K562 (cell line): ENCODE measurements around the gene KCNN3. TPM values are rescaled to one million over a fixed set of nuclear protein-coding genes. Genes with fewer than 3 reads are reported as not detected.

Source experiments
- ATAC-seq: fragments of 200-7000 bp; cut with Tn5 transposase; 3 replicates; pipeline ENCODE4 v1.9.1; 2020; ENCODE audit warnings: moderate library complexity
- BruUV-seq: library from RNA; stranded (reverse); fragments of 400-500 nt; replicated peaks from 2 replicates; lab custom pipeline; 2021; lab: Mats Ljungman, UMichigan
- CTCF ChIA-PET: fragments of 300-600 bp; formaldehyde crosslinking; extraction: SDS; loops from one replicate; lab custom pipeline; 2021; ENCODE audit warnings: low intra/inter-chr PET ratio; lab: Yijun Ruan, JAX
- POLR2A ChIA-PET: fragments of 300-600, 350-650 bp; sonication (Branson Sonifier 250); formaldehyde crosslinking; extraction: SDS; loops from one replicate; lab custom pipeline; 2021; ENCODE audit warnings: antibody characterized with exemption, inconsistent platforms; lab: Yijun Ruan, JAX
- DNase-seq, 4 experiments: peaks; one replicate each; pipeline versions ENCODE4 v3.0.0 to v3.0.0-alpha.2; 2011 to 2018; ENCODE audit warnings: low spot score in 3 of 4, mixed read lengths in 3 of 4; ENCODE audit errors: extremely low read depth in 1 of 4
- FAIRE-seq: peaks from 2 replicates; lab custom pipeline; 2011; peaks lifted over from hg19 to GRCh38; lab: Jason Lieb, UNC
- H2AFZ ChIP-seq: 2 replicates; pipeline ENCODE4 v1.6.0; 2011; ENCODE audit warnings: low read depth, low read length, control low read depth, inconsistent platforms
- H3K27ac ChIP-seq: fragments of 200-600 bp; 3 replicates; pipeline ENCODE4 v1.8.0; 2011; ENCODE audit warnings: low read depth, mild to moderate bottlenecking, control low read depth, inconsistent platforms, low read length, moderate library complexity, mixed read lengths; ENCODE audit errors: extremely low read depth
- H3K27me3 ChIP-seq, 2 experiments: fragments of 300-600 bp in 1 of 2; 2 replicates in 1 of 2; 3 replicates in 1 of 2; pipeline versions ENCODE4 v1.6.0 to v1.8.0; 2011; ENCODE audit warnings: inconsistent platforms in 2 of 2, low read length in 2 of 2, mild to moderate bottlenecking in 1 of 2, mixed read lengths in 1 of 2, moderate library complexity in 1 of 2; ENCODE audit not compliant: control insufficient read depth in 2 of 2, insufficient read depth in 2 of 2
- H3K36me3 ChIP-seq: fragments of 300-600 bp; 3 replicates; pipeline ENCODE4 v1.8.0; 2011; ENCODE audit warnings: mild to moderate bottlenecking, low read length, inconsistent platforms; ENCODE audit not compliant: control insufficient read depth, insufficient read depth
- H3K4me1 ChIP-seq, 2 experiments: fragments of 200-600 bp in 1 of 2; replicated peaks in 1 of 2; 2 replicates in 1 of 2; 3 replicates in 1 of 2; pipeline versions ENCODE4 v1.5.1 to v1.8.0; 2011; ENCODE audit warnings: inconsistent platforms in 2 of 2, low read length in 2 of 2, mild to moderate bottlenecking in 1 of 2, mixed read lengths in 1 of 2, moderate library complexity in 1 of 2; ENCODE audit not compliant: control insufficient read depth in 2 of 2, insufficient read depth in 2 of 2
- H3K4me2 ChIP-seq: 2 replicates; pipeline ENCODE4 v1.6.1; 2011; ENCODE audit warnings: low read length, control low read depth, inconsistent platforms, mixed read lengths; ENCODE audit not compliant: insufficient read depth
- H3K4me3 ChIP-seq: fragments of 200-600 bp; sonication (generic), shearing (Covaris generic); 2 replicates; pipeline ENCODE4 v1.5.1; 2016; ENCODE audit warnings: control low read depth, inconsistent platforms
- H3K79me2 ChIP-seq: fragments of 200-600 bp; 3 replicates; pipeline ENCODE4 v1.8.0; 2011; ENCODE audit warnings: low read length, inconsistent platforms; ENCODE audit not compliant: control insufficient read depth, insufficient read depth
- H3K9ac ChIP-seq, 2 experiments: 2 replicates each; pipeline versions ENCODE4 v1.6.0 to v1.6.1; 2011; ENCODE audit warnings: low read depth in 2 of 2, low read length in 2 of 2, control low read depth in 1 of 2, inconsistent platforms in 1 of 2, mild to moderate bottlenecking in 1 of 2, mixed read lengths in 1 of 2; ENCODE audit not compliant: insufficient read depth in 1 of 2
- H3K9me1 ChIP-seq: one replicate; pipeline ENCODE4 v1.6.0; 2011; ENCODE audit warnings: inconsistent platforms, mild to moderate bottlenecking, low read length, moderate library complexity; ENCODE audit not compliant: control insufficient read depth, insufficient read depth
- H3K9me3 ChIP-seq: replicated peaks from 2 replicates; pipeline ENCODE4 v1.5.1; 2011; ENCODE audit warnings: low read depth, low read length, inconsistent platforms; ENCODE audit not compliant: control insufficient read depth, insufficient read depth
- H4K20me1 ChIP-seq: replicated peaks from 2 replicates; pipeline ENCODE4 v1.6.1; 2011; ENCODE audit warnings: low read length, inconsistent platforms, mixed read lengths; ENCODE audit not compliant: control insufficient read depth, insufficient read depth
- ARID2 ChIP-seq: fragments of 450-650 bp; IDR thresholded peaks from 2 replicates; pipeline ENCODE4 v1.6.1; 2017; ENCODE audit warnings: antibody characterized with exemption, mild to moderate bottlenecking
- BACH1 ChIP-seq: fragments of 200-800 bp; sonication (Bioruptor generic); IDR thresholded peaks from 2 replicates; pipeline ENCODE4 v1.6.1; 2016; ENCODE audit warnings: missing genetic modification characterization, missing compliant biosample characterization
- CBFB ChIP-seq: sonication (generic); formaldehyde crosslinking; IDR thresholded peaks from 2 replicates; pipeline ENCODE4 v1.4.0; 2020; ENCODE audit warnings: mild to moderate bottlenecking, missing genetic modification reagents
- CREB3 ChIP-seq: fragments of 450-650 bp; conservative IDR thresholded peaks from 2 replicates; pipeline ENCODE4 v1.6.1; 2016; ENCODE audit warnings: missing genetic modification characterization, low read depth, mild to moderate bottlenecking, missing compliant biosample characterization, moderate library complexity
- CTBP1 ChIP-seq: fragments of 450-650 bp; IDR thresholded peaks from 2 replicates; pipeline ENCODE4 v1.6.1; 2016; ENCODE audit warnings: borderline replicate concordance
- ILF3 ChIP-seq: fragments of 450-650 bp; IDR thresholded peaks from 2 replicates; pipeline ENCODE4 v1.6.1; 2018; ENCODE audit warnings: antibody characterized with exemption, mild to moderate bottlenecking, moderate library complexity, borderline replicate concordance
- JUN ChIP-seq, 2 experiments: sonication (generic) in 1 of 2; formaldehyde crosslinking in 1 of 2; IDR thresholded peaks; 2 replicates each; pipeline versions ENCODE4 v1.6.1 to v1.8.0; 2012 to 2022; ENCODE audit warnings: borderline replicate concordance in 2 of 2, mild to moderate bottlenecking in 2 of 2, improper control_type of control experiment in 1 of 2, low read depth in 1 of 2, low read length in 1 of 2, missing genetic modification reagents in 1 of 2
- NR2C2 ChIP-seq, 2 experiments: fragments of 200-800 bp in 1 of 2; sonication (Bioruptor generic) in 1 of 2; sonication (generic) in 1 of 2; formaldehyde crosslinking in 1 of 2; IDR thresholded peaks; 2 replicates each; pipeline versions ENCODE4 v1.6.1 to v1.8.0; 2016 to 2022; ENCODE audit warnings: mild to moderate bottlenecking in 1 of 2, missing compliant biosample characterization in 1 of 2, missing genetic modification characterization in 1 of 2, missing genetic modification reagents in 1 of 2
- PHF20 ChIP-seq: fragments of 450-650 bp; IDR thresholded peaks from 2 replicates; pipeline ENCODE4 v1.6.1; 2018; ENCODE audit not compliant: partially characterized antibody
- PYGO2 ChIP-seq: fragments of 450-650 bp; IDR thresholded peaks from 2 replicates; pipeline ENCODE4 v1.6.1; 2016; ENCODE audit warnings: mild to moderate bottlenecking, missing genetic modification characterization, moderate library complexity, missing compliant biosample characterization
- SMAD1 ChIP-seq: fragments of 150-350 bp; IDR thresholded peaks from 2 replicates; pipeline ENCODE4 v1.6.1; 2014; ENCODE audit warnings: low read length, low read depth; ENCODE audit not compliant: partially characterized antibody
- XRCC3 ChIP-seq: fragments of 450-650 bp; IDR thresholded peaks from 2 replicates; pipeline ENCODE4 v1.6.1; 2017; ENCODE audit warnings: mild to moderate bottlenecking, moderate library complexity
- ZBTB1 ChIP-seq: sonication (generic); formaldehyde crosslinking; IDR thresholded peaks from 2 replicates; pipeline ENCODE4 v1.8.1; 2023; ENCODE audit warnings: missing genetic modification reagents, low read depth, mild to moderate bottlenecking, borderline replicate concordance
- ZBTB17 ChIP-seq: fragments of 450-650 bp; formaldehyde crosslinking; IDR thresholded peaks from 2 replicates; pipeline ENCODE4 v1.4.0; 2020; ENCODE audit warnings: mild to moderate bottlenecking
- ZC3H4 ChIP-seq: sonication (generic); formaldehyde crosslinking; IDR thresholded peaks from 2 replicates; pipeline ENCODE4 v1.9.0; 2021; ENCODE audit warnings: missing genetic modification reagents, borderline replicate concordance
- ZNF512 ChIP-seq: IDR thresholded peaks from 2 replicates; pipeline ENCODE4 v1.6.1; 2016; ENCODE audit warnings: missing genetic modification characterization, missing compliant biosample characterization
- ZNF551 ChIP-seq: fragments of 250-450 bp; sonication (Bioruptor Pico); IDR thresholded peaks from 2 replicates; pipeline ENCODE4 v1.5.0; 2021; ENCODE audit warnings: mild to moderate bottlenecking, moderate library complexity
- ZNF707 ChIP-seq: fragments of 250-450 bp; sonication (Bioruptor Pico); conservative IDR thresholded peaks from 2 replicates; pipeline ENCODE4 v1.8.0; 2022; ENCODE audit warnings: inconsistent platforms, mild to moderate bottlenecking, moderate library complexity
- ZNF766 ChIP-seq: fragments of 200-800 bp; sonication (Bioruptor generic); conservative IDR thresholded peaks from 2 replicates; pipeline ENCODE4 v1.6.1; 2016; ENCODE audit warnings: missing genetic modification characterization, missing compliant biosample characterization
- WGBS: fragments of 100-300 bp; shearing (Covaris generic); methylation state at CpG from one replicate; pipeline ENCODE4 v1.1.6; 2016; ENCODE audit warnings: low coverage, mixed read lengths; ENCODE audit not compliant: insufficient coverage; ENCODE audit errors: missing lambda C conversion rate; 5-methylcytosine and 5-hydroxymethylcytosine counted together
- in situ Hi-C: fragments of 300-500 bp; cut with MboI; formaldehyde crosslinking; loops from 4 replicates; pipeline ENCODE4 v1.15.0; 2018; ENCODE audit warnings: inconsistent platforms, mixed read lengths
- intact Hi-C: fragments of 100-400 bp; cut with micrococcal nuclease; formaldehyde crosslinking; loops from 2 replicates; pipeline ENCODE4 v1.14.2; 2022
- polyA plus RNA-seq, 8 experiments: library from polyadenylated mRNA; depleted of rRNA in 4 of 8; stranded (reverse) in 5 of 8; unstranded in 3 of 8; fragments of >200 nt; fragmentation: Nextera tagmentation in 2 of 8; fragmentation: Illumina TruSeq in 1 of 8; extraction: Ambion mirVana in 2 of 8; extraction: Trizol in 1 of 8; gene quantifications; 2 replicates each; pipeline versions ENCODE4 v1.2.1 to v1.2.3, GENCODE V29; 2011 to 2014; ENCODE audit warnings: inconsistent platforms in 1 of 8, missing spikeins in 1 of 8
- total RNA-seq, 7 experiments: library from RNA; depleted of rRNA in 6 of 7; stranded (reverse); fragments of >200 nt in 6 of 7; fragmentation: Illumina TruSeq in 2 of 7; extraction: Trizol in 2 of 7; gene quantifications; 2 replicates each; pipeline versions ENCODE4 v1.2.1 to v1.2.3, GENCODE V29; 2011 to 2021; ENCODE audit warnings: low replicate concordance in 1 of 7

KCNN3 gene
- total and polyA plus RNA-seq, 9 of the 15 experiments (the other 6 are each of a cell fraction or from before 2014, with no cell fraction given), result 0.02 to 0.03 TPM; not detected in 7

- FAIRE-seq (no peak), ATAC-seq (no peak), DNase-seq (no peak)
- TF ChIP-seq ZC3H4 (CRISPR knock-in tag) (no peak), ZBTB1 (CRISPR knock-in tag) (no peak), ZBTB17 (CRISPR knock-in tag) (no peak), BACH1 (tag) (no peak), XRCC3 (no peak), CREB3 (no peak), ZNF707 (CRISPR knock-in tag) (no peak), SMAD1 (no peak), NR2C2 (CRISPR knock-in tag; IDR thresholded peaks at IDR 0.05) (no peak), NR2C2 (tag; IDR thresholded peaks at IDR 0.05) (no peak), PHF20 (no peak), ILF3 (no peak), CBFB (CRISPR knock-in tag) (no peak), ARID2 (no peak), PYGO2 (no peak), JUN (IDR thresholded peaks at IDR 0.05; ENCODE audit: borderline replicate concordance, low read depth, low read length) (no peak), JUN (CRISPR knock-in tag; IDR thresholded peaks at IDR 0.05; ENCODE audit: borderline replicate concordance) (no peak), CTBP1 (no peak), ZNF766 (CRISPR knock-in tag) (no peak), ZNF551 (no peak), ZNF512 (tag) (no peak)
- no peak overlapping the region for H2AFZ ChIP-seq
- in situ Hi-C loops, result no loop called here
- no peaks in the 10 kb centered on the region for H3K9me3 ChIP-seq
- peaks cover 12% of the 10 kb centered on the region; the same call in 1 of the 2 replicates for H4K20me1 ChIP-seq
- no peaks in the 10 kb centered on the region for H3K9me1 ChIP-seq
- no peaks in the 10 kb centered on the region for H3K79me2 ChIP-seq
- CTCF ChIA-PET, result no interaction called here
- no peak overlapping the region for H3K9ac ChIP-seq
- H3K4me2 ChIP-seq, result no peak overlapping the region
- no peak overlapping the region for H3K4me3 ChIP-seq
- 0 out of 5 replicates have a peak, but pooled peaks cover 0 to 3% of the 10 kb centered on the region in 2 experiments for H3K4me1 ChIP-seq
- H3K27me3 ChIP-seq, result peaks cover 60 to 76% of the 10 kb centered on the region in 2 experiments
- no peaks in the 10 kb centered on the region for H3K36me3 ChIP-seq
- WGBS, result 3% methylated on average over 8 of the region's 9 CpGs
- POLR2A ChIA-PET, result interaction anchor here (0.6 to 1.7 kb wide), 7 partner anchors 10 to 968 kb away, joined by 3 to 6 read pairs (median 3); no protein-coding TSS in a partner anchor
- BruUV-seq, result no TSS peak
- no peak overlapping the region for H3K27ac ChIP-seq
- intact Hi-C loops, result loop anchor here (5.0 kb wide), 1 partner anchor 77 kb away; no protein-coding TSS in a partner anchor
Observed at GRCh38 chr1:154744352-154745035, 125.6 kb downstream of the KCNN3 start.
